ENCODE results near the gene ATP8B1. TPM values are rescaled to one million over a fixed set of nuclear protein-coding genes. Genes with fewer than 3 reads are reported as not detected.
A peak's percentile ranks its signal among the peaks of the same experiment; 100 is the strongest.

Gene ATP8B1
- polyA plus RNA-seq, 1 donor from 2014 or later: 0.50 TPM

GRCh38 chr18:57618910-57619309 lies 184.2 kb downstream of the ATP8B1 start:
- peaks cover 3% of the 10 kb centered on the region for H3K36me3 Mint-ChIP-seq
- H3K4me3 Mint-ChIP-seq: peak overlapping the region in 1 of 4 donors; percentile 29
- H3K27me3 Mint-ChIP-seq: no peaks in the 10 kb centered on the region
- H3K9me3 Mint-ChIP-seq: no peaks in the 10 kb centered on the region
- H3K4me1 Mint-ChIP-seq: peaks cover 15 to 27% (median 21%) of the 10 kb centered on the region in 3 donors
- no peak overlapping the region for H3K27ac Mint-ChIP-seq

GRCh38 chr18:57603871-57604270 lies 199.2 kb downstream of the ATP8B1 start:
- Mint-ChIP-seq H3K36me3 (peaks cover 2% of the 10 kb centered on the region), H3K4me3 (no peak overlapping the region), H3K27ac (no peak overlapping the region), H3K27me3 (no peaks in the 10 kb centered on the region), H3K9me3 (no peaks in the 10 kb centered on the region), H3K4me1 (no peaks in the 10 kb centered on the region)

Other genes with a start within 250 kb of the ATP8B1 start
- 13.2 TPM for gene FECH, start 216.6 kb downstream of the ATP8B1 start, polyA plus RNA-seq
- 45.0 TPM for gene NARS1, start 181.5 kb downstream of the ATP8B1 start, polyA plus RNA-seq
- 9.6 TPM for gene NEDD4L, start 240.9 kb upstream of the ATP8B1 start, polyA plus RNA-seq